GM23338 (cell line): Measurements from ENCODE around the gene GHRHR. TPM values are rescaled to one million over a fixed set of nuclear protein-coding genes. Genes with fewer than 3 reads are reported as not detected.

Experiments
- ATAC-seq: fragments of 200-7000 bp; cut with Tn5 transposase; 3 replicates; pipeline ENCODE4 v1.9.1; 2020
- DNase-seq: peaks from one replicate; pipeline ENCODE4 v3.0.0-alpha.2; 2015; ENCODE audit warnings: low spot score
- H2AFZ ChIP-seq: fragments of 200-600 bp; sonication (generic); 2 replicates; pipeline ENCODE4 v1.8.0; 2016; ENCODE audit warnings: antibody characterized with exemption, mild to moderate bottlenecking, moderate library complexity
- H3F3A ChIP-seq: fragments of 200-600 bp; sonication (generic); replicated peaks from 2 replicates; pipeline ENCODE4 v1.8.0; 2017; ENCODE audit warnings: antibody characterized with exemption, mixed run types, low read depth
- H3K27ac ChIP-seq: fragments of 200-600 bp; sonication (generic); 2 replicates; pipeline ENCODE4 v1.6.1; 2016; ENCODE audit warnings: low read depth
- H3K27me3 ChIP-seq: fragments of 200-600 bp; sonication (generic); 2 replicates; pipeline ENCODE4 v1.8.0; 2016; ENCODE audit warnings: mild to moderate bottlenecking, mixed run types, moderate library complexity; ENCODE audit not compliant: insufficient read depth
- H3K36me3 ChIP-seq: fragments of 200-600 bp; sonication (generic); 2 replicates; pipeline ENCODE4 v1.8.0; 2016; ENCODE audit warnings: mild to moderate bottlenecking; ENCODE audit not compliant: insufficient read depth
- H3K4me1 ChIP-seq: fragments of 200-600 bp; sonication (generic); 2 replicates; pipeline ENCODE4 v1.8.0; 2016; ENCODE audit warnings: mild to moderate bottlenecking, moderate library complexity; ENCODE audit not compliant: insufficient read depth
- H3K4me2 ChIP-seq: fragments of 200-600 bp; sonication (generic); 2 replicates; pipeline ENCODE4 v1.7.1; 2017; ENCODE audit warnings: mixed run types
- H3K4me3 ChIP-seq: fragments of 200-600 bp; sonication (generic); 2 replicates; pipeline ENCODE4 v1.6.1; 2016; ENCODE audit warnings: mixed run types
- H3K79me2 ChIP-seq: fragments of 200-600 bp; sonication (generic); replicated peaks from 2 replicates; pipeline ENCODE4 v1.8.0; 2017; ENCODE audit warnings: mild to moderate bottlenecking; ENCODE audit not compliant: insufficient read depth
- H3K9me2 ChIP-seq: fragments of 200-600 bp; sonication (generic); 2 replicates; pipeline ENCODE4 v1.8.0; 2017; ENCODE audit not compliant: insufficient read depth
- H4K20me1 ChIP-seq: fragments of 200-600 bp; sonication (generic); replicated peaks from 2 replicates; pipeline ENCODE4 v1.8.0; 2017; ENCODE audit warnings: mild to moderate bottlenecking; ENCODE audit not compliant: insufficient read depth
- H3K27ac Mint-ChIP-seq: 2 replicates; pipeline ENCODE4 v1.8.0; 2020; ENCODE audit warnings: inconsistent platforms, mild to moderate bottlenecking, moderate library complexity, mixed read lengths
- H3K27me3 Mint-ChIP-seq: 3 replicates; pipeline ENCODE4 v1.8.0; 2022; ENCODE audit warnings: low read depth, mild to moderate bottlenecking, moderate library complexity, mixed read lengths, inconsistent platforms; ENCODE audit not compliant: insufficient read depth, poor library complexity
- H3K36me3 Mint-ChIP-seq: 3 replicates; pipeline ENCODE4 v1.8.0; 2021; ENCODE audit warnings: low read depth, mild to moderate bottlenecking, inconsistent platforms, moderate library complexity, mixed read lengths
- H3K4me1 Mint-ChIP-seq: 3 replicates; pipeline ENCODE4 v1.8.0; 2020; ENCODE audit warnings: mild to moderate bottlenecking, inconsistent platforms, mixed read lengths
- H3K4me3 Mint-ChIP-seq: 3 replicates; pipeline ENCODE4 v1.8.0; 2021; ENCODE audit warnings: moderate library complexity, mild to moderate bottlenecking, inconsistent platforms, mixed read lengths
- H3K9me3 Mint-ChIP-seq: 3 replicates; pipeline ENCODE4 v1.8.0; 2020; ENCODE audit warnings: moderate library complexity, mild to moderate bottlenecking, inconsistent platforms, mixed read lengths
- CREB1 ChIP-seq: fragments of 250-450 bp; sonication (Bioruptor Pico); IDR thresholded peaks from 2 replicates; pipeline ENCODE4 v1.5.0; 2020; ENCODE audit warnings: low read depth, mild to moderate bottlenecking, moderate library complexity
- EZH2 ChIP-seq: fragments of 200-600 bp; sonication (generic); IDR thresholded peaks from one replicate; pipeline ENCODE4 v1.8.0; 2017; ENCODE audit warnings: antibody characterized with exemption, mild to moderate bottlenecking, low read depth; ENCODE audit not compliant: unreplicated experiment
- EZH2phosphoT487 ChIP-seq: fragments of 200-600 bp; sonication (generic); IDR thresholded peaks from one replicate; pipeline ENCODE4 v1.8.1; 2018; ENCODE audit warnings: antibody characterized with exemption; ENCODE audit not compliant: unreplicated experiment
- JUNB ChIP-seq: IDR thresholded peaks from one replicate; pipeline ENCODE4 v1.6.1; 2016; ENCODE audit warnings: antibody characterized with exemption; ENCODE audit not compliant: unreplicated experiment
- NANOG ChIP-seq: IDR thresholded peaks from 2 replicates; pipeline ENCODE4 v1.6.1; 2016; ENCODE audit warnings: antibody characterized with exemption, borderline replicate concordance
- POLR2AphosphoS5 ChIP-seq: IDR thresholded peaks from 2 replicates; pipeline ENCODE4 v1.6.1; 2016; ENCODE audit warnings: antibody characterized with exemption, low read depth
- STAT1 ChIP-seq: IDR thresholded peaks from one replicate; pipeline ENCODE4 v1.6.1; 2016; ENCODE audit warnings: antibody characterized with exemption; ENCODE audit not compliant: unreplicated experiment
- ZNF114 ChIP-seq: fragments of 250-450 bp; sonication (Bioruptor Pico); IDR thresholded peaks from 2 replicates; pipeline ENCODE4 v1.5.0; 2020; ENCODE audit warnings: mild to moderate bottlenecking, moderate library complexity
- ZNF331 ChIP-seq: fragments of 250-450 bp; sonication (Bioruptor Pico); IDR thresholded peaks from 2 replicates; pipeline ENCODE4 v1.5.0; 2020; ENCODE audit warnings: low read depth, mild to moderate bottlenecking, moderate library complexity
- polyA plus RNA-seq: library from polyadenylated mRNA; unstranded; fragments of >200 nt; fragmentation: Nextera tagmentation; extraction: Ambion mirVana; gene quantifications from 2 replicates; pipeline ENCODE4 v1.2.1, GENCODE V29; 2016
- total RNA-seq: library from RNA; depleted of rRNA; stranded (reverse); fragments of >200 nt; shearing (Covaris generic); gene quantifications from 2 replicates; pipeline ENCODE4 v1.2.3, GENCODE V29; 2014
- TF ChIP-seq, protein P1 (sequence below), 2 experiments: fragments of 200-600 bp in 1 of 2; sonication (generic) in 1 of 2; conservative IDR thresholded peaks; 2 replicates each; pipeline versions ENCODE4 v1.5.1 to v1.6.1; 2016 to 2017; ENCODE audit warnings: antibody characterized with exemption in 2 of 2, low read depth in 2 of 2, mild to moderate bottlenecking in 2 of 2, moderate library complexity in 1 of 2
- TF ChIP-seq, protein P2 (sequence below): IDR thresholded peaks from one replicate; pipeline ENCODE4 v1.6.1; 2018; ENCODE audit warnings: antibody characterized with exemption; ENCODE audit not compliant: unreplicated experiment
- TF ChIP-seq, protein P3 (sequence below): fragments of 250-450 bp; sonication (Bioruptor Pico); IDR thresholded peaks from 2 replicates; pipeline ENCODE4 v1.5.0; 2020; ENCODE audit warnings: mild to moderate bottlenecking, moderate library complexity
- TF ChIP-seq, protein P4 (sequence below): IDR thresholded peaks from 2 replicates; pipeline ENCODE4 v1.6.1; 2016; ENCODE audit warnings: antibody characterized with exemption

Gene GHRHR
- total and polyA plus RNA-seq, 2 experiments from 2014 or later: 2.2 TPM; not detected in 1

DNA sequence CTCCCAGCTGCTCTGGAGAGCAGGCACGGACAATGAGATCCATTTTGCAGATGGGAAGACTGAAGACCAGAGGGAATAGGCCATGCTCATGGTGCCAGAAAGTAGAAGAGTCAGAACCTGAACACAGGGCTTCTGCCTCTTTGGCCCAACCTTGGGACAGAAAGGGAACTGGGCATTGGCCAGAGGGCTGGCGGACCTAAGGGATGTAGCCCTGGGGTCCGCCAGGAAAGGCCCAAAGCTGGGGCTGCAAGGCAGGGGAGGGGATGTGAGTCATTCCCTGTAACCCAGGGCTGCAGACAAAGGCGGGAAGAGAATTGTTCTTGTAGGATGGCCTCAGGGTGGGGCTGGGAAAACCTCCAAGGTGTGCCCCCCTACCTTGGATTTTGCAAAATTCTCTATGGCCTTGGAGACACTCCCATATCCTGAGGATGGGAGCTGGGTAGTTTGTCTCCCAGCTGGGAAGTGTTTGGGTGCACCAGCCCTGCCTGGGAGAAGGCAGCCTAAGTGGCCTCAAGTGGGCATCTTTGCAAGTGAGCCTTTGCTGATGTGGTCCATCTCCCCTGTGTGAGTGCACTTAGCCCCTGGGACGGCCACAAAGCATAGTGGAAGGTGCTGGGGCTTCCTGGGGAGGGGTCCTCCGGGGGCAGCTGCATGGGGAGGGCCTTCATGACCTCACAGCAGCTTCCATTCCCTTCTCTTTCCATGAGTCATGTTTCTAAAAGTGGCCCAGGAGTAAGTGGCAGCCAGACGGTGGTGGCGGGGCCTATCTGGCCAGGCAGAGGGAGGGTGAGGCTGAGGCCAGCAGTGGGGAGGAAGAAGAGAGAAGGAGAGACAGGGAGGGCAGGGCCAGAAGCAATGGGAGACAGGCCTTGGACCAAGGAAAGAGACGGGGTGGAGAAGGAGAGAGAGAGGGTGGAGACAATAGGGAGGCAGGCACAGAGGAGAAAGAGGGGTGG lies 42.9 kb upstream of the GHRHR start:
- TF ChIP-seq, protein P1, sequence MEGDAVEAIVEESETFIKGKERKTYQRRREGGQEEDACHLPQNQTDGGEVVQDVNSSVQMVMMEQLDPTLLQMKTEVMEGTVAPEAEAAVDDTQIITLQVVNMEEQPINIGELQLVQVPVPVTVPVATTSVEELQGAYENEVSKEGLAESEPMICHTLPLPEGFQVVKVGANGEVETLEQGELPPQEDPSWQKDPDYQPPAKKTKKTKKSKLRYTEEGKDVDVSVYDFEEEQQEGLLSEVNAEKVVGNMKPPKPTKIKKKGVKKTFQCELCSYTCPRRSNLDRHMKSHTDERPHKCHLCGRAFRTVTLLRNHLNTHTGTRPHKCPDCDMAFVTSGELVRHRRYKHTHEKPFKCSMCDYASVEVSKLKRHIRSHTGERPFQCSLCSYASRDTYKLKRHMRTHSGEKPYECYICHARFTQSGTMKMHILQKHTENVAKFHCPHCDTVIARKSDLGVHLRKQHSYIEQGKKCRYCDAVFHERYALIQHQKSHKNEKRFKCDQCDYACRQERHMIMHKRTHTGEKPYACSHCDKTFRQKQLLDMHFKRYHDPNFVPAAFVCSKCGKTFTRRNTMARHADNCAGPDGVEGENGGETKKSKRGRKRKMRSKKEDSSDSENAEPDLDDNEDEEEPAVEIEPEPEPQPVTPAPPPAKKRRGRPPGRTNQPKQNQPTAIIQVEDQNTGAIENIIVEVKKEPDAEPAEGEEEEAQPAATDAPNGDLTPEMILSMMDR (conservative IDR thresholded peaks at IDR 0.05; ENCODE audit: low read depth in 2 of 2): no peak
- TF ChIP-seq, protein P2, sequence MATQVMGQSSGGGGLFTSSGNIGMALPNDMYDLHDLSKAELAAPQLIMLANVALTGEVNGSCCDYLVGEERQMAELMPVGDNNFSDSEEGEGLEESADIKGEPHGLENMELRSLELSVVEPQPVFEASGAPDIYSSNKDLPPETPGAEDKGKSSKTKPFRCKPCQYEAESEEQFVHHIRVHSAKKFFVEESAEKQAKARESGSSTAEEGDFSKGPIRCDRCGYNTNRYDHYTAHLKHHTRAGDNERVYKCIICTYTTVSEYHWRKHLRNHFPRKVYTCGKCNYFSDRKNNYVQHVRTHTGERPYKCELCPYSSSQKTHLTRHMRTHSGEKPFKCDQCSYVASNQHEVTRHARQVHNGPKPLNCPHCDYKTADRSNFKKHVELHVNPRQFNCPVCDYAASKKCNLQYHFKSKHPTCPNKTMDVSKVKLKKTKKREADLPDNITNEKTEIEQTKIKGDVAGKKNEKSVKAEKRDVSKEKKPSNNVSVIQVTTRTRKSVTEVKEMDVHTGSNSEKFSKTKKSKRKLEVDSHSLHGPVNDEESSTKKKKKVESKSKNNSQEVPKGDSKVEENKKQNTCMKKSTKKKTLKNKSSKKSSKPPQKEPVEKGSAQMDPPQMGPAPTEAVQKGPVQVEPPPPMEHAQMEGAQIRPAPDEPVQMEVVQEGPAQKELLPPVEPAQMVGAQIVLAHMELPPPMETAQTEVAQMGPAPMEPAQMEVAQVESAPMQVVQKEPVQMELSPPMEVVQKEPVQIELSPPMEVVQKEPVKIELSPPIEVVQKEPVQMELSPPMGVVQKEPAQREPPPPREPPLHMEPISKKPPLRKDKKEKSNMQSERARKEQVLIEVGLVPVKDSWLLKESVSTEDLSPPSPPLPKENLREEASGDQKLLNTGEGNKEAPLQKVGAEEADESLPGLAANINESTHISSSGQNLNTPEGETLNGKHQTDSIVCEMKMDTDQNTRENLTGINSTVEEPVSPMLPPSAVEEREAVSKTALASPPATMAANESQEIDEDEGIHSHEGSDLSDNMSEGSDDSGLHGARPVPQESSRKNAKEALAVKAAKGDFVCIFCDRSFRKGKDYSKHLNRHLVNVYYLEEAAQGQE: no peak
- no peak for TF ChIP-seq JUNB
- TF ChIP-seq, protein P3, sequence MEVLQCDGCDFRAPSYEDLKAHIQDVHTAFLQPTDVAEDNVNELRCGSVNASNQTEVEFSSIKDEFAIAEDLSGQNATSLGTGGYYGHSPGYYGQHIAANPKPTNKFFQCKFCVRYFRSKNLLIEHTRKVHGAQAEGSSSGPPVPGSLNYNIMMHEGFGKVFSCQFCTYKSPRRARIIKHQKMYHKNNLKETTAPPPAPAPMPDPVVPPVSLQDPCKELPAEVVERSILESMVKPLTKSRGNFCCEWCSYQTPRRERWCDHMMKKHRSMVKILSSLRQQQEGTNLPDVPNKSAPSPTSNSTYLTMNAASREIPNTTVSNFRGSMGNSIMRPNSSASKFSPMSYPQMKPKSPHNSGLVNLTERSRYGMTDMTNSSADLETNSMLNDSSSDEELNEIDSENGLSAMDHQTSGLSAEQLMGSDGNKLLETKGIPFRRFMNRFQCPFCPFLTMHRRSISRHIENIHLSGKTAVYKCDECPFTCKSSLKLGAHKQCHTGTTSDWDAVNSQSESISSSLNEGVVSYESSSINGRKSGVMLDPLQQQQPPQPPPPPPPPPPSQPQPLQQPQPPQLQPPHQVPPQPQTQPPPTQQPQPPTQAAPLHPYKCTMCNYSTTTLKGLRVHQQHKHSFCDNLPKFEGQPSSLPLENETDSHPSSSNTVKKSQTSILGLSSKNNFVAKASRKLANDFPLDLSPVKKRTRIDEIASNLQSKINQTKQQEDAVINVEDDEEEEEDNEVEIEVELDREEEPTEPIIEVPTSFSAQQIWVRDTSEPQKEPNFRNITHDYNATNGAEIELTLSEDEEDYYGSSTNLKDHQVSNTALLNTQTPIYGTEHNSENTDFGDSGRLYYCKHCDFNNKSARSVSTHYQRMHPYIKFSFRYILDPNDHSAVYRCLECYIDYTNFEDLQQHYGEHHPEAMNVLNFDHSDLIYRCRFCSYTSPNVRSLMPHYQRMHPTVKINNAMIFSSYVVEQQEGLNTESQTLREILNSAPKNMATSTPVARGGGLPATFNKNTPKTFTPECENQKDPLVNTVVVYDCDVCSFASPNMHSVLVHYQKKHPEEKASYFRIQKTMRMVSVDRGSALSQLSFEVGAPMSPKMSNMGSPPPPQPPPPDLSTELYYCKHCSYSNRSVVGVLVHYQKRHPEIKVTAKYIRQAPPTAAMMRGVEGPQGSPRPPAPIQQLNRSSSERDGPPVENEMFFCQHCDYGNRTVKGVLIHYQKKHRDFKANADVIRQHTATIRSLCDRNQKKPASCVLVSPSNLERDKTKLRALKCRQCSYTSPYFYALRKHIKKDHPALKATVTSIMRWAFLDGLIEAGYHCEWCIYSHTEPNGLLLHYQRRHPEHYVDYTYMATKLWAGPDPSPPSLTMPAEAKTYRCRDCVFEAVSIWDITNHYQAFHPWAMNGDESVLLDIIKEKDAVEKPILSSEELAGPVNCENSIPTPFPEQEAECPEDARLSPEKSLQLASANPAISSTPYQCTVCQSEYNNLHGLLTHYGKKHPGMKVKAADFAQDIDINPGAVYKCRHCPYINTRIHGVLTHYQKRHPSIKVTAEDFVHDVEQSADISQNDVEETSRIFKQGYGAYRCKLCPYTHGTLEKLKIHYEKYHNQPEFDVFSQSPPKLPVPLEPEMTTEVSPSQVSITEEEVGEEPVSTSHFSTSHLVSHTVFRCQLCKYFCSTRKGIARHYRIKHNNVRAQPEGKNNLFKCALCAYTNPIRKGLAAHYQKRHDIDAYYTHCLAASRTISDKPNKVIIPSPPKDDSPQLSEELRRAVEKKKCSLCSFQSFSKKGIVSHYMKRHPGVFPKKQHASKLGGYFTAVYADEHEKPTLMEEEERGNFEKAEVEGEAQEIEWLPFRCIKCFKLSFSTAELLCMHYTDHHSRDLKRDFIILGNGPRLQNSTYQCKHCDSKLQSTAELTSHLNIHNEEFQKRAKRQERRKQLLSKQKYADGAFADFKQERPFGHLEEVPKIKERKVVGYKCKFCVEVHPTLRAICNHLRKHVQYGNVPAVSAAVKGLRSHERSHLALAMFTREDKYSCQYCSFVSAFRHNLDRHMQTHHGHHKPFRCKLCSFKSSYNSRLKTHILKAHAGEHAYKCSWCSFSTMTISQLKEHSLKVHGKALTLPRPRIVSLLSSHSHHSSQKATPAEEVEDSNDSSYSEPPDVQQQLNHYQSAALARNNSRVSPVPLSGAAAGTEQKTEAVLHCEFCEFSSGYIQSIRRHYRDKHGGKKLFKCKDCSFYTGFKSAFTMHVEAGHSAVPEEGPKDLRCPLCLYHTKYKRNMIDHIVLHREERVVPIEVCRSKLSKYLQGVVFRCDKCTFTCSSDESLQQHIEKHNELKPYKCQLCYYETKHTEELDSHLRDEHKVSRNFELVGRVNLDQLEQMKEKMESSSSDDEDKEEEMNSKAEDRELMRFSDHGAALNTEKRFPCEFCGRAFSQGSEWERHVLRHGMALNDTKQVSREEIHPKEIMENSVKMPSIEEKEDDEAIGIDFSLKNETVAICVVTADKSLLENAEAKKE (CRISPR knock-in tag): no peak
- no peak for TF ChIP-seq STAT1
- no peak for TF ChIP-seq POLR2AphosphoS5
- no peak for TF ChIP-seq EZH2
- TF ChIP-seq, protein P4, sequence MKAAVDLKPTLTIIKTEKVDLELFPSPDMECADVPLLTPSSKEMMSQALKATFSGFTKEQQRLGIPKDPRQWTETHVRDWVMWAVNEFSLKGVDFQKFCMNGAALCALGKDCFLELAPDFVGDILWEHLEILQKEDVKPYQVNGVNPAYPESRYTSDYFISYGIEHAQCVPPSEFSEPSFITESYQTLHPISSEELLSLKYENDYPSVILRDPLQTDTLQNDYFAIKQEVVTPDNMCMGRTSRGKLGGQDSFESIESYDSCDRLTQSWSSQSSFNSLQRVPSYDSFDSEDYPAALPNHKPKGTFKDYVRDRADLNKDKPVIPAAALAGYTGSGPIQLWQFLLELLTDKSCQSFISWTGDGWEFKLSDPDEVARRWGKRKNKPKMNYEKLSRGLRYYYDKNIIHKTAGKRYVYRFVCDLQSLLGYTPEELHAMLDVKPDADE: no peak
- no peak for TF ChIP-seq ZNF331 (CRISPR knock-in tag)
- TF ChIP-seq EZH2phosphoT487: no peak
- TF ChIP-seq ZNF114: no peak
- TF ChIP-seq CREB1 (CRISPR knock-in tag): no peak
- TF ChIP-seq NANOG: no peak
- Histone ChIP-seq H3K36me3 (no peaks in the 10 kb centered on the region), H3K9me2 (no peaks in the 10 kb centered on the region), H3K4me3 (no peak overlapping the region), H3K27ac (no peak overlapping the region), H3K79me2 (no peaks in the 10 kb centered on the region), H3F3A (no peaks in the 10 kb centered on the region), H3K27me3 (no peaks in the 10 kb centered on the region), H4K20me1 (no peaks in the 10 kb centered on the region), H3K4me1 (no peaks in the 10 kb centered on the region), H2AFZ (no peak overlapping the region), H3K4me2 (no peak overlapping the region)
- Mint-ChIP-seq H3K27me3 (peaks cover 12% of the 10 kb centered on the region), H3K4me3 (no peak overlapping the region), H3K9me3 (no peaks in the 10 kb centered on the region), H3K36me3 (no peaks in the 10 kb centered on the region), H3K4me1 (peaks cover 11% of the 10 kb centered on the region; the same call in 2 of the 3 replicates), H3K27ac (no peak overlapping the region)
- ATAC-seq (no peak), DNase-seq (no peak)
